ENCODE data around the gene STK32C.

GRCh38 chr10:132349766-132350165, 42.0 kb upstream of the STK32C start:
- no peak for TF ChIP-seq SPI1 (IDR thresholded peaks at IDR 0.05; ENCODE audit: low read depth, low read length)
- no peak for TF ChIP-seq POLR2A (IDR thresholded peaks at IDR 0.05; ENCODE audit: low read depth, low read length)
- TF ChIP-seq POLR2AphosphoS5 (IDR thresholded peaks at IDR 0.05; ENCODE audit: low read depth, low read length), result no peak
